SKM-1 treated with dmso at 0.1 percent for 144 hours (cell line): Measurements from ENCODE around the gene ZBTB8B.
"Not testable (repeated sequence)": the region's sequence is repeated elsewhere in the genome, so short reads cannot be mapped to it uniquely, and the experiment has no call there.

Source experiments
- DNase-seq: peaks from one replicate; lab custom pipeline; 2025; ENCODE audit not compliant: unreplicated experiment; lab: John Stamatoyannopoulos, UW

ZBTB8B gene

DNA sequence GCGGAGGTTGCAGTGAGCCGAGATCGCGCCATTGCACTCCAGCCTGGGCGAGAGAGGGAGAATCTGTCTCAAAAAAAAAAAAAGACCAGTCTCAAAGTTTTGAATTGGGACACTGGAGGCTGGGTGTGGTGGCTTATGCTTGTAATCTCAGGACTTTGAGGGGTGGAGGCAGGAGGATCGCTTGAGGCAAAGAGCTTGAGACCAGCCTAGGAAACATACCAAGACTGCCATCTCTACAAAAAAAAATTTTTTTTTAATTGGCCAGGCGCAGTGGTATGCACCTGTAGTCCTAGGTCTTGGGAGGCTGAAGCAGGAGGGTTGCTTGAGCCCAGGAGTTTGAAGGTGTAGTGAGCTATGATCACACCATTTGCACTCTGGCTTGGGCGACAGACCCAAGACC lies 3.9 kb downstream of the ZBTB8B start:
- no peak for DNase-seq

- DNase-seq = no peak
These were observed 5.6 kb downstream of the ZBTB8B start for GRCh38 chr1:32470431-32470830.

DNA sequence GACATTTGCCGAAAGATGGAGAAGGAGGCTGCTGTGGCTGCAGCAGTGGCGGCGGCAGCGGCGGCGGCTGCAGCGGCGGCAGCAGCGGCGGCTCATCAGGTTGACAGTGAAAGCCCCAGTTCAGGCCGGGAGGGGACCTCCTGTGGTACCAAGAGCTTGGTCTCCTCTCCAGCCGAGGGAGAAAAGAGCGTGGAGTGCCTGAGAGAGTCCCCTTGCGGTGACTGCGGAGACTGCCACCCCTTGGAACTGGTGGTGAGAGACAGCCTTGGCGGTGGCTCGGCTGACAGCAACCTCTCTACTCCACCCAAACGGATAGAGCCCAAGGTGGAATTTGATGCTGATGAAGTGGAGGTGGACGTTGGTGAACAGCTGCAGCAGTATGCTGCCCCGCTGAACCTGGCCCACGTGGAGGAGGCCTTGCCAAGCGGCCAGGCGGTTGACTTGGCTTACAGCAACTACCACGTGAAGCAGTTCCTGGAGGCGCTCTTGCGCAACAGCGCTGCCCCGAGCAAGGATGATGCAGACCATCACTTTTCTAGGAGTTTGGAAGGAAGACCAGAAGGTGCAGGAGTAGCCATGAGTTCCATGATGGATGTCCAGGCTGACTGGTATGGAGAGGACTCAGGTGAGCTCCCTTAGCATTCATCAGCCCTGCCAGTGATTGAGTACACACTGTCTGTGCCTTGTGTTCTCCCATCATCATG lies 6.3 kb downstream of the ZBTB8B start:
- no peak for DNase-seq

DNA sequence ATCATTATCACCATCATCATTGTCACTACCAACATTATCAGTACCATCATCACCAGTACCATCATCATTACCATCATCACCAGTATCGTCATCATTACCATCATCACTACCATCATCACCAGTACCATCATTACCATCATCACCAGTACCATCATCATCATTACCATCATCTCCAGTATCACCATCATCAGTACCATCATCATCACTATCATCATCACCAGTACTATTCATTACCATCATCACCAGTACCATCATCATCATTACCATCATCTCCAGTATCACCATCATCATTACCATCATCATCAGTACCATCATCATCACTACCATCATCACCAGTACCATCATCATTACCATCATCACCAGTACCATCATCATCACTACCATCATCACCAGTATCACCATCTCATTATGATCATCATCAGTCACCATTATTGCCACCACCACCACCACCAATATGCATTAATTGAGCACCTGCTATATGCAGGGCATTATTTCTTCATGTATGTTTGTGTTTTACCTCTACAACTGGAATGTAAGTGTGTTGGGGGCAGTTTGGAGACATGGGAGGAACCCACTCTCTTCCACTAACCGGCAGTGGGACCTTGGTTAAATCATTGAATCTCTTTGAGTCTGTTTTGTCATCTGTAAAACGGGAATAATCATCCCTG lies 7.0 kb downstream of the ZBTB8B start:
- DNase-seq = no peak

DNA sequence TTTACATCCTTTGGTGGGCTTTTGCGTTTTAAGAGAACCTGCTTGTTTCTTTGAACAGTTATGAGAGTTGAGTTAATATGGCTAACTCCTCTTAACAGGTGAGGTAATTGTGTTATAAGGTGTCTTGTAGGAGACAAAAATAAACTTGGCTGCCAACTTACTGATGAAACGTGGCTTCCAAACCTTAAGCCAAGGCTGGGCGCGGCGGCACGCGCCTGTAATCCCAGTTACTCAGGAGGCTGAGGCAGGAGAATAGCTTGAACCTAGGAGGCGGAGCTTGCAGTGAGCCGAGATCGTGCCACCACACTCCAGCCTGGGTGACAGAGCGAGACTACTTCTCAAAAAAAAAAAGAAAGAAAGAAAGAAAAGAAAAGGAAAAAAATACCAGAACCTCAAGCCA lies 8.1 kb downstream of the ZBTB8B start:
- not testable (repeated sequence) for DNase-seq

DNA sequence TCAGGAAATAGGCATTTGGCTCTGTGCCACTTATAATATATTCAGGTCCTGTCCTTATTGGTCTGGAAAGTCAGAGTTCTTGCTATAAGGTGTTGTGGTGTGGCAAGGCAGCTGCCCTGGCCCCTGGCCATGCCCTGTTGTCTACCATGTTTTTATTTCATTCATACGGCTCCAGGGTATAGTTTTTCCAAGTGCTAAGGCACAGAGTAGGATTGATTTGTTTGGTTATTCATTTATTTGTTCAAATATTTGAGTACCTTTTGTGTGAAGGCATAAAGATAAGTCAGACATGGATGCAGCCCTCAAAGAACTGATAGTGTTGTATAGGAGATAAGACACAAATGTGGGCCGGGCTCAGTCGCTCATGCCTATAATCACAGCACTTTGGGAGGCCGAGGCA lies 10.1 kb downstream of the ZBTB8B start:
- DNase-seq = no peak

- no peak for DNase-seq
These were observed 15.1 kb downstream of the ZBTB8B start for GRCh38 chr1:32480003-32480402.

- no peak for DNase-seq
These were observed 15.9 kb downstream of the ZBTB8B start for GRCh38 chr1:32480761-32481160.

DNA sequence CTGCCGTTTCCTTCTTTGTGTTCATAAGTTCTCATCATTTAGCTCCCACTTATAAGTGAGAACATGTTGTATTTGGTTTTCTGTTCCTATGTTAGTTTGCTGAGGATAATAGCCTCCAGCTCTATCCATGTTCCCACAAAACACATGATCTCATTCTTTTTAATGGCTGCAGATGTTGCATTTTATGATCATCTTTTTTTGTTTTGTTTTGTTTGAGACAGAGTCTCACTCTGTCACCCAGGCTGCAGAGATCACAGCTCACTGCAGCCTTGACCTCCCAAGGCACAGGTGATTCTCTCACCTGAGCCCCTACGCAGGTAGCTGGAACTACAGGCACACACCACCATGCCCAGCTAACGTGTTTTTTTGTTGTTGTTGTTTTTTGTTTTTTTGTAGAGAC lies 16.9 kb downstream of the ZBTB8B start:
- DNase-seq = not testable (repeated sequence)

DNA sequence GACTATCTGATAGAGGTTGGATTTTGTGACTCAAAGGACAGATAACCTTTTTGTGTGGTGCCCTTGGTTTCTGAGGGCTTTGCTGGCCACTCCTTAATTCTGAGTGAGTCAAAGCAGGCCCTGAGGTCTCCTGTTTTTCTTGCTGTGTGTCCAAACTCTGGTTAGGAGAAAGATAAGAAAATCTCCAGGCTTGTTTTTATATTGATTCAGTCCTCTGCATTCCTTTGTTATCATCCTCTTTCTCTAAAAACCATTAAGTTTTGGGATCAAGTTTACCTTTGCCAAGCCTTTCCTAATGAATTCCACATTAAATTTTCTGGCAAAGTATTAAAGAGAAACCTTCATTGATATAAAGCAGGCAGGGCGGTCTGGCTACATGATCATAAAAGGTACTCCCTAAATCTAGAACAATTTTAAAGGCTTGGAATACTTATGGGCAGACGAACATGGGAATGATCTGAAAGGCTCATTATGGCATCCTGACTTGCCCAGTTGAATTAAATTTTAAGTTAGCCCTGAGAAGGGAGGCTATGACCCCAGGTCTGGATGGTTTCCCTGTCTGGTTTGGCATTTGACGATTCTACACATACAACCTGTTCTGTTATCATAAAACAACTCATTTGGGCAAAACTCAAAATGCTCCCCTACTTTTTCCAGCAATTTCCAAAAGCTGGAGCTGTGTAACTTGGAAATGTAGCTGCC lies 20.8 kb downstream of the ZBTB8B start:
- no peak for DNase-seq

- no peak for DNase-seq
These were observed 21.7 kb downstream of the ZBTB8B start for GRCh38 chr1:32486463-32487113.

DNA sequence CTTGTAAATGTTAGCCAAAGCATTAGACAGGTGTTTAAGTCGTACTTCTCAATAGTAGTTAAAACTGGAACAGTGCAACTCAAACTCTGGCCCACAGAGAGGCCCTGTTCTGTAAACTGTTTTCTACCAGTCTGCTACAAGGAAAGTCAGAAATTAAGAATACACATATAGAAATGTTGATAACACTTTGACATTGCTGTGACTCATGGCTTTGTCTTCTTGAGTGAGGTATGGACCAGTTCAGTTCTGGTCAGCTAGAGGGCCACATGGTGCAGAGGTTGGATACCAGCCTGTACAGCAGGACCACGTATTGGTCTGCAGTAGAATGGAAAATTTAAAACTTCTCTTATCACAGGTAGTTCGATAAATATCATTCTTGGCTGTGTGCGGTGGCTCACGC lies 22.3 kb downstream of the ZBTB8B start:
- DNase-seq = no peak

DNA sequence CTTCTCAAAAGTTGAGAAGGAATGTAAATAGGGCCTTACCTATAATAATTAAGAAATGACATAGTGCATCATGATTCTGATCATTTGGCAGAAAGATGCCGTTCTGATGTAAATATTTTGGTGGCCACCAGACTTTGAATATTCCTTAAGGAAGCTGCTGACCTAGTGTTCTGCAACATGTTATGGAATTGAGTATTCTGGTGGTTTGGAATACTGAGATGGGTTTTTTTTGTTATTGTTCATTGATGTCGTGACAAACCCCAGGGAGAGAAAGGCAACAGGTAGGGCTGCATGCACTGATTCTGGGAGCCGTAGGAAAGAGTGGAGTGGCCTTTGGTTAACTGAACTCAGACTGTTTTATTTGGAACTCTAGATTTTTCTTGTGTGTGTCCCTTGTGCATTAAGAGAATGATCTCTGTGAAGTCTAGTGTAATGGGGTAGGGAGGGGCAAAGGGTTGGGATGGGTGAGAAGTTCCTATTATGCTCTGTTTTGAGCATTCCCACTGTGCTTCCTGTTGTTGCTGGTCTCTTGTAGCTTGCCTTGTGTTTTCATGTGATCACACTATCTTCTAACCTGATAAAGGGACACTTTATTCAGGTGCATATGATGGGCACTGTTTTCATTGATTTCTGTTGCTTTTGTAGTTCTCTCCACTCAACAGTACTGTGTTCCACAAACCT lies 25.0 kb downstream of the ZBTB8B start:
- no peak for DNase-seq

GRCh38 chr1:32491386-32491785 lies 26.5 kb downstream of the ZBTB8B start:
- DNase-seq = no peak

DNA sequence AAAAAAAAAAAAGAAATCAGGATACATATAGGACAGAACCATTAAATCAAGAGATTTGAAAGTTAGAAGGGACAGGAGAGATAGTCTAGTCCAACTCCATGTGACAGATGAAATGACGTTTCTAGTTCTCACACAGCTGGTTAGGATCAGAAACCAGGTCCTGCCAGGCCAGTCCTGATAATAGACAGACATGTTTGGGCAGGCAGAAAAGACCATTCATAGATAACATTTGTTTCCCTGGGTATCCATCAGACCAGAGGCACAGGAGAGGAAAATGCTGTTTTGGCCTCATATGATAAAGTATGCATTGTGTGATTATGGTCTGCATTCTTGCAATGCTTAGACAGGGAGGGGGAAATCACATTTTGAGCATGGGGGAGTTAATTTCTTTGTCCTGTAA lies 29.3 kb downstream of the ZBTB8B start:
- no peak for DNase-seq

DNA sequence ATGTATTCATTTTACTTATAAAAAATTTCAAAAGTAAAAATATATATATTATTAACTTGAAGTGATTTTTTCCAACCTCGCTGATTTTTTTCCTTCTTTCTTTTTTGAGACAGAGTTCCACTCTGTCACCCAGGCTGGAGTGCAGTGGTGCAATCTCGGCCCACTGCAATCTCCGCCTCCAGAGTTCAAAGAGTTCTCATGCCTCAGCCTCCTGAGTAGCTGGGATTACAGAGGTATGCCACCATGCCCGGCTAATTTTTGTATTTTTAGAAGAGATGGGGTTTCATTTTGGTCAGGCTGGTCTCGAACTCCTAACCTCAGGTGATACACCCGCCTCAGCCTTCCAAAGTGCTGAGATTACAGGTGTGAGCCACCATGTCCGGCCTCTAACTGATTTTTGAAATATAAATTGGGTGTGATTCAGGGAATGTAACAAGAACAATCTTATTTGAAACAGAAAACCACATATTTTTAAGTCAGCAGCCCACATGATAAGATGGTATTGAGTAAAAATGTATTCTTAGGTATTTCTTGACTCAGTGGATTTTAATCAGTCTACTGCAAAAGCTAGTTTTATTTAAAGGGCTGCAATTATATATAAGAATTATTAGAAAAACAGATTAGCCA lies 30.0 kb downstream of the ZBTB8B start:
- no peak for DNase-seq

DNA sequence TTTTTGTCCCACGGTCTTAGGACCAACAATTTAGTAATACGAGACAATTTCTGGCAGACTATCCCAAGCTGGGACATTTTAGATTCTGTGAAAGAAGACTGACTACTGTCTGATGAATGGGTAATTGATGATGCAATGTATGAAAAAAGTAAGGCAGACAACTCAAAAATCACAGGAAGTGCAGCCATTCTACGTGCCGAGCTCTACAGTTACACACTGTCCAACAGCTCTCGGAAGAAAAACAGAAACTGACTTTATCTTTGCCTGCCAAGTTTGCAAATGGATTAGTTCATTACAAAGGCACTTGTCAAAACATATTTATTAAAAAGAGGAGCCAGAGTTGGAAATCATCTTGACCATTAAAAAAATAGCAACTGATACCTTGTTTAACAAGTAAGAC lies 31.3 kb downstream of the ZBTB8B start:
- no peak for DNase-seq

DNA sequence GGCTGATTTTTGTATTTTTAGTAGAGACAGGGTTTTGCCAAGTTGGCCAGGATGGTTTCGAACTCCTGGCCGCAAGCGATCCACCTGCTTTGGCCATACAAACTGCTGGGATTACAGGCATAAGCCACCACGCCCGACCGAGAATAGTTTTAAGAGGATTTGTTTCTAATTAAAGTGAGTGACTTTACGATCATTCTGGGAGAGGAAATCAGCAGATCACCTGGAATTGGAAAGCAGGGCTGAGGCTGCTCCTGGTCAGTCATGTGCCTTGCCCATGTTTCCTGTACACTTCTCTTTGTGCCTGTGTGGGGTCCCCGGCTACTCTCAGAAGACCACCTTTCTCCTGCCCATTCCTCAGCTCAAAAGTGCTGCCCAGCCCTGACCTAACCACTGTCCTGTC lies 33.9 kb downstream of the ZBTB8B start:
- no peak for DNase-seq

DNA sequence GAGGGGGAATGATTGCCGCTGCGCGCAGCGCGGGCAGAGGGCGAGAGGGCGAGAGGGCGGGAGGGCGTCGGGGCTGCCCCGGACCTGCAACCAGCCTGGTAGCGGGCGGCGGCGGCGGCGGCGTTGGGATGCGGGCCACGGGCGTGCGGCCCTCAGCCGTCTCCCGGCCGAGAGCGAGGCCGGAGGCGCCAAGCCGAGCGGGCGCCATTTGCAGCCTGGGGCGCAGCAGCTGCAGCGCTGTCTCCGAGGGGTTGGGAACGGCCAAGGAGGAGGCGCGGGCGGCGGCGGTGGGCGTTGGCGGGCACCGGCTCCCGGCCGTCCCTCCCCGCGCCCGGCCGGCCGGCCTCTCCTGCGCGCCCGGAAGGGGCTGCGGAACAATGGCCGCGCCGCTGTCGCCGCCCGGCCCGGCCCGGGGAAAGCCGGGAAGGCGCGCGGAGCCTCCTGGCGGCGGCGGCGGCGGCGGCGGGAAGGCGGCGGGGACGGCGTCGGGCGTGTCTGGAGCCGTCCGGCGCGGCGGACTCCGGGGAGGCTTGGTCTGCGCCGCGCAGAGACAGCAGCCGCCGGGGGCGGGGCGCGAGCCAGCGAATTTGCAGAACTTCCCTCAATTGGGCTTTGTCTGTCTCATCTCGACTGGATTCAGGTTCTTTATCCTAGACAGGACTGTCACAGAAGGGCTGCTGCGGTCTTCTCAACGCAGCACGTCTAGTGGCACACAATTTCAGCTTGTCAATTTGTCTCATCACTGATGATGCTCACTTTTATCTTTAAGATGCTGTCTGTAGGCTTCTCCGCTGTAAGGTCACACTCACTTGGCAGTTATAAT lies 35.7 kb downstream of the ZBTB8B start:
- peak; percentile 82 for DNase-seq

DNA sequence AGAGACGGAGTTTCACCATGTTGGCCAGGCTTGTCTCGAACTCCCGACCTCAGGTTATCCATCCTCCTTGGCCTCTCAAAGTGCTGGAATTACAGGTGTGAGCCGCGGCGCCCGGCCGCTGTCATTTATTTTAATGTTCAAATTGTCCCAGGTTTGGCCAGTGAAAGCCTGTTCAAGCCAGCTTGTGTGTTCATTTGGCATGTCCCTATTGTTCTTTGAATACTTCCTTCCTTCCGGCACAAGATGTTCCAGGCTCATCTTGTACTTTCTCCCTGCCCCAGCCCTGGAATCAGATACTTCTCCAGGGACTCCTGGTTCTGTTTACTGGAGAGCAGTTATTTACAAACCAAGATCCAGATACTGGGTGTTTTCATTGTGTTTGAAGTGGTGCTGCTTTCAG lies 37.0 kb downstream of the ZBTB8B start:
- DNase-seq = no peak
